Spleen (tissue), 11 donors: ENCODE measurements around the gene PRKCE. TPM values are rescaled to one million over a fixed set of nuclear protein-coding genes. Genes with fewer than 3 reads are reported as not detected.

Source experiments
- DNase-seq: peaks from one replicate; pipeline ENCODE4 v3.0.0-alpha.2; 2020
- H3K27ac ChIP-seq, 8 donors: fragments of 200-600 bp; sonication (generic) in 7 of 8; 1 replicate in 4 of 8; 2 replicates in 4 of 8; pipeline versions ENCODE4 v1.5.0 to v1.8.0; 2016 to 2021; ENCODE audit warnings: inconsistent platforms in 4 of 8, mild to moderate bottlenecking in 4 of 8, moderate library complexity in 1 of 8
- H3K27me3 ChIP-seq, 7 donors: fragments of 200-600 bp; sonication (generic) in 6 of 7; replicated peaks in 1 of 7; 1 replicate in 4 of 7; 2 replicates in 3 of 7; pipeline versions ENCODE4 v1.5.0 to v1.8.0; 2016 to 2021; ENCODE audit warnings: inconsistent platforms in 3 of 7, mild to moderate bottlenecking in 1 of 7
- H3K36me3 ChIP-seq, 6 donors: fragments of 200-600 bp; sonication (generic) in 5 of 6; 1 replicate in 4 of 6; 2 replicates in 2 of 6; pipeline versions ENCODE4 v1.5.0 to v1.8.0; 2016 to 2021; ENCODE audit warnings: inconsistent platforms in 2 of 6
- H3K4me1 ChIP-seq, 6 donors: fragments of 200-600 bp; sonication (generic) in 5 of 6; 1 replicate in 3 of 6; 2 replicates in 3 of 6; pipeline versions ENCODE4 v1.5.0 to v1.8.0; 2016 to 2021; ENCODE audit warnings: inconsistent platforms in 3 of 6
- H3K4me3 ChIP-seq, 8 donors: fragments of 200-600 bp; sonication (generic) in 7 of 8; 1 replicate in 4 of 8; 2 replicates in 4 of 8; pipeline versions ENCODE4 v1.5.0 to v1.8.0; 2016 to 2021; ENCODE audit warnings: inconsistent platforms in 4 of 8, mild to moderate bottlenecking in 4 of 8, moderate library complexity in 2 of 8
- H3K9me3 ChIP-seq, 8 donors: fragments of 200-600 bp; sonication (generic) in 7 of 8; 1 replicate in 4 of 8; 2 replicates in 4 of 8; pipeline versions ENCODE4 v1.5.0 to v1.8.0; 2016 to 2021; ENCODE audit warnings: inconsistent platforms in 4 of 8
- CTCF ChIP-seq, 11 experiments: fragments of 200-600 bp in 7 of 11; fragments of 450-650 bp in 4 of 11; sonication (generic) in 4 of 11; IDR thresholded peaks in 8 of 11; conservative IDR thresholded peaks in 3 of 11; 1 replicate in 7 of 11; 2 replicates in 4 of 11; pipeline versions ENCODE4 v1.4.0 to v1.8.0; 2016 to 2021; ENCODE audit warnings: antibody characterized with exemption in 11 of 11, inconsistent platforms in 4 of 11, mild to moderate bottlenecking in 1 of 11
- POLR2A ChIP-seq, 3 donors: fragments of 450-650 bp; IDR thresholded peaks; one replicate each; pipeline ENCODE4 v1.5.1; 2017; ENCODE audit warnings: antibody characterized with exemption in 3 of 3, mild to moderate bottlenecking in 1 of 3
- POLR2AphosphoS5 ChIP-seq, 3 donors: sonication (generic); formaldehyde crosslinking; IDR thresholded peaks; one replicate each; pipeline ENCODE4 v1.5.1; 2017; ENCODE audit warnings: antibody characterized with exemption in 3 of 3
- WGBS, 5 donors: extraction: QIAGEN DNeasy Blood & Tissue Kit in 3 of 5; methylation state at CpG; one replicate each; pipeline versions ENCODE4 v1.1.5 to v1.1.7; 2013 to 2018; 5-methylcytosine and 5-hydroxymethylcytosine counted together
- intact Hi-C: fragments of 100-400 bp; cut with DNase I; formaldehyde crosslinking; loops from one replicate; pipeline ENCODE4 v1.15.0; 2023; ENCODE audit warnings: low total_unique reads
- polyA plus RNA-seq, 3 donors: library from polyadenylated mRNA; stranded (reverse); fragments of 200-250 nt; gene quantifications; one replicate each; pipeline ENCODE4 v1.2.1, GENCODE V29; 2013
- total RNA-seq, 7 donors: library from RNA; depleted of rRNA in 3 of 7; stranded (reverse); fragments of >200 nt in 3 of 7; fragmentation: NEBNext Ultra II Directional in 4 of 7; extraction: Animal tissue kit (Norgen Biotek cat#: 25700) in 4 of 7; gene quantifications; one replicate each; pipeline versions ENCODE4 v1.1.0 to v1.2.1, GENCODE V29; 2016 to 2021
- donor health status: healthy with polysubstance abuse.
- donor health status: DM: no; HTN: no; CAD: no; lungs with moderate emphysema.
- donor health status: DM: no; HTN: no; CAD: no.
- donor health status: Bipolar disorder and iron deficiency.
- donor health status: healthy.
- donor health status: DM: no; HTN: no; CAD: no.
- donor health status: DM: yes; HTN: yes; CAD: no.

Gene PRKCE
- total and polyA plus RNA-seq, 10 donors = 2.5 to 43.6 (median 18.8) TPM

GRCh38 chr2:46119453-46119852 is 468.0 kb downstream of the PRKCE start:
- no peak for TF ChIP-seq POLR2AphosphoS5 (IDR thresholded peaks at IDR 0.05)
- no peak for TF ChIP-seq POLR2A (IDR thresholded peaks at IDR 0.05)
- TF ChIP-seq CTCF (IDR thresholded peaks at IDR 0.05 in 8 of 11, conservative IDR thresholded peaks at IDR 0.05 in 3 of 11) = no peak
- H3K9me3 ChIP-seq = no peaks in the 10 kb centered on the region
- H3K27ac ChIP-seq = peak overlapping the region in 7 of 8 donors; percentile 47 to 74 (median 60)
- H3K4me1 ChIP-seq = peaks cover 0 to 28% (median 13%) of the 10 kb centered on the region in 6 donors
- 63 to 79% (median 69%) methylated on average over 5 of the region's 5 CpGs for WGBS, 5 donors
- H3K4me3 ChIP-seq = no peak overlapping the region
- H3K36me3 ChIP-seq = no peaks in the 10 kb centered on the region
- H3K27me3 ChIP-seq = no peaks in the 10 kb centered on the region
- intact Hi-C loops = no loop called here
- DNase-seq = no peak

DNA sequence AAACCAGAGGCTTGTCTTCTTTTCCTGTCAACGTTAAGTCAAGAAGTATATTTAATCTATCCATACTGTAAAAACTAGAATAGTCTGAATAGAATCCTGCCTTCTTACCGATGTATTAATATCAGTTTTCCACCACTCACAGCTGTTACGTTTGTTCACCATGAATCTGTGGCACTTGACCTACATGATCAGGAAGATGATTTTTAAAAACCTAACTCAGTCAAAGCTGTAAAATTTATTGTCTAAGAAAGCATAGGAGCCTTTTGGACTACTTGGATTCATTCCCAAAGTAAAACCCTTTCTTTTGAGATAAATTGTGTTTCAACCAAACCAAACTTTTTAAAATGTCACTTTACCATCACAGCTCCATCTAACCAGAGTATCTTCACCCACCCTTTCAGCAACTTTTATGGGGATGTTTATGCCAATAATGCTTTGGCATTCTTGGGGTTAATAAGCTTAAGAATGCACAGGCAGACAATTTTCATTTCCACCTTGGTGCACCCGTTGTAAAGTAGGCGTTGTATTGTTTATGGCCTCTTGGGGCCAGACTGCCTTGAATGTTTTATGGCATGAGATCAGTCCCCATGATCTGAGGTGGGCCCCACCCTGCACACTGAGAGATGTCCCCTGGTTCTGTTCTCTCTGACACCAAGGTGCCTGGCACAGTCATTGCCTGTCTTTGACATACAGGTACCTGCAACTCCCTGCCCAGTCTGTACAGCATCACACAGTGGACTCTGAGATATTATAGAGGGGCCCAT is 469.5 kb downstream of the PRKCE start:
- Histone ChIP-seq H3K9me3 (no peaks in the 10 kb centered on the region), H3K4me1 (peaks cover 0 to 28% (median 13%) of the 10 kb centered on the region in 6 donors), H3K27ac (peak overlapping the region in 1 of 8 donors; percentile 65), H3K27me3 (no peaks in the 10 kb centered on the region), H3K4me3 (no peak overlapping the region), H3K36me3 (no peaks in the 10 kb centered on the region)
- TF ChIP-seq POLR2A (IDR thresholded peaks at IDR 0.05) = no peak
- no peak for TF ChIP-seq POLR2AphosphoS5 (IDR thresholded peaks at IDR 0.05)
- TF ChIP-seq CTCF (IDR thresholded peaks at IDR 0.05 in 8 of 11, conservative IDR thresholded peaks at IDR 0.05 in 3 of 11) = no peak
- 52 to 59% (median 56%) methylated on average over 5 of the region's 5 CpGs for WGBS, 5 donors
- DNase-seq = no peak
- intact Hi-C loops = no loop called here

- intact Hi-C loops = no loop called here
- Histone ChIP-seq H3K4me1 (peaks cover 0 to 28% (median 13%) of the 10 kb centered on the region in 6 donors), H3K27ac (no peak overlapping the region), H3K4me3 (no peak overlapping the region), H3K27me3 (no peaks in the 10 kb centered on the region), H3K9me3 (no peaks in the 10 kb centered on the region), H3K36me3 (no peaks in the 10 kb centered on the region)
- TF ChIP-seq POLR2AphosphoS5 (IDR thresholded peaks at IDR 0.05) (no peak), POLR2A (IDR thresholded peaks at IDR 0.05) (no peak), CTCF (IDR thresholded peaks at IDR 0.05 in 8 of 11, conservative IDR thresholded peaks at IDR 0.05 in 3 of 11) (no peak)
- DNase-seq = no peak
- 85 to 98% (median 92%) methylated on average over 5 of the region's 5 CpGs for WGBS, 5 donors
Observed at GRCh38 chr2:46122318-46122976, 471.0 kb downstream of the PRKCE start.

DNA sequence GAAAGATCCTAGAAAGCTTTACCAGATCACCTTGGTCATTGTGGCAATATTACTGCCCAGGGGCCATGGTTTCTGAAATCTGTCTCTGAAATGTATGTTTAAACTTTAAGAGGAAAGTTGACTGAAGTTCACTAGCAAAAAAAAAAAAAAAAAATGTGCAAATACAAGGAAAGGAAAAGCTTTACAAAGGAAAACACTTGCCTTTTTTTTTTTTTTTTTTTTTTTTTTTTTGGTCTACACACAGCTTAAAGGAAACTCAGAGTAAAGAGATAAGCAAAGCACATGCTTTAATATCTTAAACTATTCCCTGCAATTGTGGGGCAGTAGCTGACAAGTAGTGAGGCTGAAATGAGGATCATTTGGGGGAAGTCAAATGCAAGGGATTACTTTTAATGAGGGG is 471.5 kb downstream of the PRKCE start:
- intact Hi-C loops = no loop called here
- no peaks in the 10 kb centered on the region for H3K36me3 ChIP-seq
- no peaks in the 10 kb centered on the region for H3K27me3 ChIP-seq
- H3K27ac ChIP-seq = no peak overlapping the region
- H3K4me3 ChIP-seq = no peak overlapping the region
- H3K9me3 ChIP-seq = no peaks in the 10 kb centered on the region
- H3K4me1 ChIP-seq = peaks cover 0 to 28% (median 13%) of the 10 kb centered on the region in 6 donors
- no peak for DNase-seq
- TF ChIP-seq POLR2A (IDR thresholded peaks at IDR 0.05) (no peak), POLR2AphosphoS5 (IDR thresholded peaks at IDR 0.05) (no peak), CTCF (IDR thresholded peaks at IDR 0.05 in 8 of 11, conservative IDR thresholded peaks at IDR 0.05 in 3 of 11) (no peak)
